Activated T-cell treated with anti-CD3 and anti-CD28 coated beads for 24 hours (primary cell): ENCODE data around the gene CYP46A1.

Experiments used
- DNase-seq: peaks from one replicate; pipeline ENCODE4 v3.0.0-alpha.2; 2020; ENCODE audit warnings: low read depth

Gene CYP46A1

GRCh38 chr14:99744199-99744872 lies 60.2 kb downstream of the CYP46A1 start:
- no peak for DNase-seq

GRCh38 chr14:99744873-99745224 lies 60.8 kb downstream of the CYP46A1 start:
- DNase-seq = no peak

- DNase-seq = no peak
These were observed 61.3 kb downstream of the CYP46A1 start for GRCh38 chr14:99745307-99745951.

- DNase-seq = no peak
These were observed 63.1 kb downstream of the CYP46A1 start for GRCh38 chr14:99747167-99747566.

- no peak for DNase-seq
These were observed 63.7 kb downstream of the CYP46A1 start for GRCh38 chr14:99747582-99748330.

- DNase-seq = no peak
These were observed 64.4 kb downstream of the CYP46A1 start for GRCh38 chr14:99748529-99748928.

- DNase-seq = no peak
These were observed 65.0 kb downstream of the CYP46A1 start for GRCh38 chr14:99749142-99749541.

GRCh38 chr14:99749763-99750715 lies 65.9 kb downstream of the CYP46A1 start:
- DNase-seq = no peak

GRCh38 chr14:99750746-99751450 lies 66.8 kb downstream of the CYP46A1 start:
- DNase-seq = no peak

- no peak for DNase-seq
These were observed 67.7 kb downstream of the CYP46A1 start for GRCh38 chr14:99751539-99752485.

- DNase-seq = no peak
These were observed 68.5 kb downstream of the CYP46A1 start for GRCh38 chr14:99752486-99753121.

- DNase-seq = no peak
These were observed 69.4 kb downstream of the CYP46A1 start for GRCh38 chr14:99753225-99754140.

- no peak for DNase-seq
These were observed 70.3 kb downstream of the CYP46A1 start for GRCh38 chr14:99754141-99755067.

- no peak for DNase-seq
These were observed 70.9 kb downstream of the CYP46A1 start for GRCh38 chr14:99755068-99755405.

GRCh38 chr14:99755629-99756603 lies 71.8 kb downstream of the CYP46A1 start:
- no peak for DNase-seq

GRCh38 chr14:99756796-99757195 lies 72.7 kb downstream of the CYP46A1 start:
- no peak for DNase-seq
